H7 (cell line): ENCODE measurements around the gene CCL4. TPM values are rescaled to one million over a fixed set of nuclear protein-coding genes. Genes with fewer than 3 reads are reported as not detected.

Source experiments
- DNase-seq: peaks from one replicate; pipeline ENCODE4 v3.0.0; 2012
- H3K27me3 ChIP-seq: 2 replicates; pipeline ENCODE4 v1.6.0; 2011; ENCODE audit warnings: mild to moderate bottlenecking, low read length; ENCODE audit not compliant: control insufficient read depth, insufficient read depth
- H3K36me3 ChIP-seq: replicated peaks from 2 replicates; pipeline ENCODE4 v1.5.1; 2011; ENCODE audit warnings: low read length; ENCODE audit not compliant: control insufficient read depth, insufficient read depth
- H3K4me3 ChIP-seq: 2 replicates; pipeline ENCODE4 v1.5.1; 2011; ENCODE audit warnings: low read depth, mild to moderate bottlenecking, control low read depth, low read length, moderate library complexity; ENCODE audit not compliant: insufficient read depth
- total RNA-seq: library from RNA; depleted of rRNA; stranded (reverse); fragments of >200 nt; shearing (Covaris generic); gene quantifications from 2 replicates; pipeline ENCODE4 v1.2.3, GENCODE V29; 2014; rRNA removed

The CCL4 gene
- total RNA-seq, 1 experiment from 2014 or later: not detected

DNA sequence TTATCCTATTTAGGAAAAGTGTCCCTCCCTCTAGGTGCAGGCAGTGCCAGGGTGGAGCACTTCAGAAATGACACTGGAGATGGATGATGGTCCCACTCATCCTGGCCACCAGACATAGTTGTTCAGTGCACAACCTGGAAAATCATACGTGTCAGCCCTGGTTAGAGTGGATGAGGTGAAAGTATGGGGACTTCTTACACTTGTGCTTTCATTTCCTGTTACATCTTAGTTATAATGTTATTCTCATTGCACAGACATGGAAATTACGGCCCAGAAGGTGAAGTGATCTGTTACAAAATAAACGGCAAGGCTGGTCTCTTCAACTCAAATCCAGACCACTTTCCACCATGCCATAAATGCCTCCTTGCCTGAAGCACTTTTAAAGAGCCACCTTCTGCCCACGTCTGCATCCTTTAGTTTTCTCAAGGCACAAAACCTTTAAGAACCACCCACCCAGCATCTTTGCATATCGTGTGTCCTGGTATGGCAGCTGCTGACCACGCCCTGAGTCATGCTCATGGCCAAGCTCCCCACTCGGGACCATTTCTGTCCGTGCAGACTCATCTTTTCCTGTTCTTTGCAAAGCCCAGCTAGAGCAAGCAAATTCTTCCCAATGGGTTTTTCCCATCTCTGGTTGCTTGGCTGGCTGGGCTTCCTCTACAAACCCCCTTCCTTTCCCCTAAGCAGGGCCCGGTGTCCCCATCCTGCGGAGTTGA, 50.4 kb downstream of the CCL4 start:
- DNase-seq: no peak
- Histone ChIP-seq H3K4me3 (no peak overlapping the region), H3K27me3 (no peaks in the 10 kb centered on the region; the same call in 1 of the 2 replicates), H3K36me3 (no peaks in the 10 kb centered on the region)

Other genes starting within 250 kb of the CCL4 start
- not detected in 2 replicates for gene HEATR9, start 234.9 kb upstream of the CCL4 start, total RNA-seq
- not detected in 2 replicates for gene CCL5, start 223.5 kb upstream of the CCL4 start, total RNA-seq
- 7.0 and 11.9 TPM in 2 replicates for gene RDM1, start 173.1 kb upstream of the CCL4 start, total RNA-seq
- not detected in 2 replicates for gene LYZL6, start 160.1 kb upstream of the CCL4 start, total RNA-seq
- not detected in 2 replicates for gene CCL16, start 122.3 kb upstream of the CCL4 start, total RNA-seq
- not detected in 2 replicates for gene CCL14, start 117.1 kb upstream of the CCL4 start, total RNA-seq
- not detected in 2 replicates for gene CCL15, start 102.3 kb upstream of the CCL4 start, total RNA-seq
- not detected in 2 replicates for gene CCL23, start 85.9 kb upstream of the CCL4 start, total RNA-seq
- gene CCL18, start 39.6 kb upstream of the CCL4 start, total RNA-seq: not detected in 2 replicates
- not detected in 2 replicates for gene CCL3, start 13.7 kb upstream of the CCL4 start, total RNA-seq
- gene TBC1D3B, start 72.8 kb downstream of the CCL4 start, total RNA-seq: 1.1 TPM in 1 of 2 replicates, not detected in the other
- gene CCL3L1, start 92.9 kb downstream of the CCL4 start, total RNA-seq: not detected in 2 replicates
- not detected in 2 replicates for gene CCL4L2, start 107.2 kb downstream of the CCL4 start, total RNA-seq
- 0.26 TPM in 1 of 2 replicates, not detected in the other for gene TBC1D3I, start 160.7 kb downstream of the CCL4 start, total RNA-seq
- not detected in 2 replicates for gene TBC1D3G, start 220.1 kb downstream of the CCL4 start, total RNA-seq